ENCODE measurements around the gene GALNT9. TPM values are rescaled to one million over a fixed set of nuclear protein-coding genes. Genes with fewer than 3 reads are reported as not detected.
"Not testable (repeated sequence)": the region's sequence is repeated elsewhere in the genome, so short reads cannot be mapped to it uniquely, and the experiment has no call there.

Gene GALNT9
- total and polyA plus RNA-seq, 2 donors (not counting 1 experiment from before 2014, with no cell fraction given) = 0.10 to 2.8 TPM

GRCh38 chr12:132360410-132360809 lies 31.0 kb upstream of the GALNT9 start:
- no peak overlapping the region for H3K4me3 ChIP-seq (replicated peaks in 1 of 4; ENCODE audit: control extremely low read depth in 1 of 4, insufficient read depth in 1 of 4, low read depth in 3 of 4, low read length in 4 of 4)
- H2AFZ ChIP-seq (ENCODE audit: low read length) = no peak overlapping the region
- H4K20me1 ChIP-seq (ENCODE audit: control insufficient read depth, extremely low read depth, insufficient read depth, low read length) = no peaks in the 10 kb centered on the region
- TF ChIP-seq EZH2 (IDR thresholded peaks at IDR 0.05; ENCODE audit: low read length, missing control alignments) (no peak), CTCF (conservative IDR thresholded peaks at IDR 0.05 in 1 of 2, IDR thresholded peaks at IDR 0.05 in 1 of 2; ENCODE audit: low read depth in 1 of 2, low read length in 2 of 2) (no peak)
- H3K27ac ChIP-seq (ENCODE audit: insufficient read depth, low read length) = no peak overlapping the region
- no peak overlapping the region for H3K4me2 ChIP-seq (ENCODE audit: extremely low read depth, insufficient read depth, low read length)
- H3K36me3 ChIP-seq (ENCODE audit: control insufficient read depth, insufficient read depth, low read length) = no peaks in the 10 kb centered on the region
- H3K27me3 ChIP-seq (ENCODE audit: control insufficient read depth, insufficient read depth, low read length) = no peaks in the 10 kb centered on the region
- no peaks in the 10 kb centered on the region for H3K79me2 ChIP-seq (ENCODE audit: control insufficient read depth, insufficient read depth, low read length)
- H3K9me3 ChIP-seq (ENCODE audit: control insufficient read depth, insufficient read depth, low read depth, low read length) = no peaks in the 10 kb centered on the region
- DNase-seq (ENCODE audit: low read depth in 2 of 2) = no peak
- H3K9ac ChIP-seq (ENCODE audit: insufficient read depth, low read length) = no peak overlapping the region
- no peaks in the 10 kb centered on the region for H3K4me1 ChIP-seq (ENCODE audit: control insufficient read depth, extremely low read depth, insufficient read depth, low read length)

- DNase-seq (ENCODE audit: low read depth in 2 of 2) = no peak
- H3K4me2 ChIP-seq (ENCODE audit: extremely low read depth, insufficient read depth, low read length) = no peak overlapping the region
- no peak overlapping the region for H3K9ac ChIP-seq (ENCODE audit: insufficient read depth, low read length)
- no peaks in the 10 kb centered on the region for H3K4me1 ChIP-seq (ENCODE audit: control insufficient read depth, extremely low read depth, insufficient read depth, low read length)
- H3K9me3 ChIP-seq (ENCODE audit: control insufficient read depth, insufficient read depth, low read depth, low read length) = no peaks in the 10 kb centered on the region
- TF ChIP-seq CTCF (conservative IDR thresholded peaks at IDR 0.05 in 1 of 2, IDR thresholded peaks at IDR 0.05 in 1 of 2; ENCODE audit: low read depth in 1 of 2, low read length in 2 of 2) = no peak
- TF ChIP-seq EZH2 (IDR thresholded peaks at IDR 0.05; ENCODE audit: low read length, missing control alignments) = no peak
- no peaks in the 10 kb centered on the region for H4K20me1 ChIP-seq (ENCODE audit: control insufficient read depth, extremely low read depth, insufficient read depth, low read length)
- no peak overlapping the region for H3K27ac ChIP-seq (ENCODE audit: insufficient read depth, low read length)
- no peaks in the 10 kb centered on the region for H3K27me3 ChIP-seq (ENCODE audit: control insufficient read depth, insufficient read depth, low read length)
- H2AFZ ChIP-seq (ENCODE audit: low read length) = no peak overlapping the region
- no peaks in the 10 kb centered on the region for H3K36me3 ChIP-seq (ENCODE audit: control insufficient read depth, insufficient read depth, low read length)
- H3K4me3 ChIP-seq (replicated peaks in 1 of 4; ENCODE audit: control extremely low read depth in 1 of 4, insufficient read depth in 1 of 4, low read depth in 3 of 4, low read length in 4 of 4) = no peak overlapping the region
- no peaks in the 10 kb centered on the region for H3K79me2 ChIP-seq (ENCODE audit: control insufficient read depth, insufficient read depth, low read length)
Measured at GRCh38 chr12:132359971-132360370, 30.6 kb upstream of the GALNT9 start.

- H3K36me3 ChIP-seq (ENCODE audit: control insufficient read depth, insufficient read depth, low read length) = no peaks in the 10 kb centered on the region
- no peak overlapping the region for H3K4me2 ChIP-seq (ENCODE audit: extremely low read depth, insufficient read depth, low read length)
- TF ChIP-seq CTCF (conservative IDR thresholded peaks at IDR 0.05 in 1 of 2, IDR thresholded peaks at IDR 0.05 in 1 of 2; ENCODE audit: low read depth in 1 of 2, low read length in 2 of 2) = no peak
- TF ChIP-seq EZH2 (IDR thresholded peaks at IDR 0.05; ENCODE audit: low read length, missing control alignments) = no peak
- H4K20me1 ChIP-seq (ENCODE audit: control insufficient read depth, extremely low read depth, insufficient read depth, low read length) = no peaks in the 10 kb centered on the region
- H3K4me3 ChIP-seq (replicated peaks in 1 of 4; ENCODE audit: control extremely low read depth in 1 of 4, insufficient read depth in 1 of 4, low read depth in 3 of 4, low read length in 4 of 4) = no peak overlapping the region
- no peak overlapping the region for H3K27ac ChIP-seq (ENCODE audit: insufficient read depth, low read length)
- H2AFZ ChIP-seq (ENCODE audit: low read length) = no peak overlapping the region
- H3K9me3 ChIP-seq (ENCODE audit: control insufficient read depth, insufficient read depth, low read depth, low read length) = no peaks in the 10 kb centered on the region
- no peak for DNase-seq (ENCODE audit: low read depth in 2 of 2)
- no peak overlapping the region for H3K9ac ChIP-seq (ENCODE audit: insufficient read depth, low read length)
- H3K4me1 ChIP-seq (ENCODE audit: control insufficient read depth, extremely low read depth, insufficient read depth, low read length) = no peaks in the 10 kb centered on the region
- H3K27me3 ChIP-seq (ENCODE audit: control insufficient read depth, insufficient read depth, low read length) = no peaks in the 10 kb centered on the region
- H3K79me2 ChIP-seq (ENCODE audit: control insufficient read depth, insufficient read depth, low read length) = no peaks in the 10 kb centered on the region
Measured at GRCh38 chr12:132359551-132359950, 30.2 kb upstream of the GALNT9 start.

- not testable (repeated sequence) for H3K4me1 ChIP-seq (ENCODE audit: control insufficient read depth, extremely low read depth, insufficient read depth, low read length); H3K9ac ChIP-seq (ENCODE audit: insufficient read depth, low read length); DNase-seq (ENCODE audit: low read depth in 2 of 2); H3K4me3 ChIP-seq (replicated peaks in 1 of 4; ENCODE audit: control extremely low read depth in 1 of 4, insufficient read depth in 1 of 4, low read depth in 3 of 4, low read length in 4 of 4); H3K27me3 ChIP-seq (ENCODE audit: control insufficient read depth, insufficient read depth, low read length); H2AFZ ChIP-seq (ENCODE audit: low read length); H3K9me3 ChIP-seq (ENCODE audit: control insufficient read depth, insufficient read depth, low read depth, low read length); H3K36me3 ChIP-seq (ENCODE audit: control insufficient read depth, insufficient read depth, low read length); H3K79me2 ChIP-seq (ENCODE audit: control insufficient read depth, insufficient read depth, low read length); H3K27ac ChIP-seq (ENCODE audit: insufficient read depth, low read length); H3K4me2 ChIP-seq (ENCODE audit: extremely low read depth, insufficient read depth, low read length); H4K20me1 ChIP-seq (ENCODE audit: control insufficient read depth, extremely low read depth, insufficient read depth, low read length)
Measured at GRCh38 chr12:132358241-132359225, 29.1 kb upstream of the GALNT9 start.
